ENCODE data around the gene CDH20.

DNA sequence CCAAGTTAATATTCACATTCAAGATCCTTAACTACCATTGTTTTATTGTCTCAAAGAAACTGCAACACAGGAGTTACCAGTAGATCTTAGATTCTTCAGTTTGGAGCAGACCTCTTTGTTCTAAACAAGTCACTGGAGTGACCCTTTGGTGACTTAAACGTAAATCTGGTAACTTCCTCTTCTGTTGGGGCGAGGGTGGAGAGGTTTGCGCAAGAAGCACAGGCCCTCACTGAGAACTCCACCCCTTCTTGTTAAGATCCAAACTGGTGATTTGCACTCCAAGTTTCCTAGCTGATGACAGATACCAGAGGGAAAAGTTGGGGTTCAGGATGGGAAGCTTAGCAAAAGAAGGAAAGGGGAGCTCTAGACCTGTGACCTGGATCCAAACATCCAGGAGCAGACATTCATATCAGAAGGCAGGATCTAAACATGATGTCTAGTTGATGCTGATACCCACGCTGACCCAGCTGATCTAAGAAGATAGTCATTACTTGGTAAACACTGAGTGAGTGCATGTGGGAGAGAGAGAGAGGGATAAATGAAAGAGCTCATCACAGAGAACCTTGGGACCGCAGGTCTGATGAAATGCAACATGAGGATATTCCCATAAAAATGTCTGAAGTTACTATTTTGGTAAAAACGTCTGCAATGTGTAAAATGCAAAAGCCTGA lies 256.0 kb downstream of the CDH20 start:
- TF ChIP-seq CTCF (IDR thresholded peaks at IDR 0.05; ENCODE audit: poor library complexity): no peak
- no peak for TF ChIP-seq EZH2 (IDR thresholded peaks at IDR 0.05; ENCODE audit: borderline replicate concordance)
- TF ChIP-seq EZH2phosphoT487 (IDR thresholded peaks at IDR 0.05; ENCODE audit: low read depth, severe bottlenecking, unreplicated experiment): no peak

Data from hepatocyte (in vitro differentiated cells).